Activated naive CD4-positive, alpha-beta T cell treated with anti-CD3 and anti-CD28 coated beads, Interleukin-2, amount 50 U/mL, for 16 hours (primary cell): Measurements from ENCODE around the gene SLC6A19.

Source experiments
- DNase-seq: peaks from one replicate; pipeline ENCODE4 v3.0.0-alpha.2; 2020

The SLC6A19 gene

GRCh38 chr5:1197876-1198666, 3.3 kb upstream of the SLC6A19 start:
- DNase-seq: no peak

- no peak for DNase-seq
These were observed 2.1 kb upstream of the SLC6A19 start for GRCh38 chr5:1199340-1199648.

GRCh38 chr5:1199649-1200494, 1.5 kb upstream of the SLC6A19 start:
- no peak for DNase-seq

GRCh38 chr5:1200495-1201326, 684 bp upstream of the SLC6A19 start:
- DNase-seq: no peak

- no peak for DNase-seq
These were observed 817 bp downstream of the SLC6A19 start for GRCh38 chr5:1202026-1202797.

GRCh38 chr5:1202798-1203185, 1.4 kb downstream of the SLC6A19 start:
- DNase-seq: no peak

- no peak for DNase-seq
These were observed 2.0 kb downstream of the SLC6A19 start for GRCh38 chr5:1203311-1203967.

- no peak for DNase-seq
These were observed 2.7 kb downstream of the SLC6A19 start for GRCh38 chr5:1203968-1204692.

GRCh38 chr5:1204693-1205242, 3.4 kb downstream of the SLC6A19 start:
- no peak for DNase-seq

GRCh38 chr5:1205255-1206180, 4.1 kb downstream of the SLC6A19 start:
- DNase-seq: no peak

- no peak for DNase-seq
These were observed 5.4 kb downstream of the SLC6A19 start for GRCh38 chr5:1206521-1207412.

GRCh38 chr5:1207555-1207954, 6.2 kb downstream of the SLC6A19 start:
- DNase-seq: no peak

GRCh38 chr5:1208221-1208742, 6.9 kb downstream of the SLC6A19 start:
- DNase-seq: no peak

- no peak for DNase-seq
These were observed 7.5 kb downstream of the SLC6A19 start for GRCh38 chr5:1208743-1209488.

GRCh38 chr5:1209489-1209852, 8.1 kb downstream of the SLC6A19 start:
- DNase-seq: no peak

GRCh38 chr5:1209896-1210776, 8.7 kb downstream of the SLC6A19 start:
- DNase-seq: no peak

GRCh38 chr5:1210832-1211251, 9.4 kb downstream of the SLC6A19 start:
- no peak for DNase-seq
